Hepatic stellate cell (primary cell): ENCODE data around the gene USP25.

Experiments
- DNase-seq: peaks from one replicate; pipeline ENCODE4 v3.0.0; 2011; ENCODE audit warnings: low spot score

Gene USP25

GRCh38 chr21:15809818-15810217 is 80.0 kb downstream of the USP25 start:
- no peak for DNase-seq

- no peak for DNase-seq
Observed at GRCh38 chr21:15815285-15815684, 85.5 kb downstream of the USP25 start.

- no peak for DNase-seq
Observed at GRCh38 chr21:15820327-15820726, 90.5 kb downstream of the USP25 start.

DNA sequence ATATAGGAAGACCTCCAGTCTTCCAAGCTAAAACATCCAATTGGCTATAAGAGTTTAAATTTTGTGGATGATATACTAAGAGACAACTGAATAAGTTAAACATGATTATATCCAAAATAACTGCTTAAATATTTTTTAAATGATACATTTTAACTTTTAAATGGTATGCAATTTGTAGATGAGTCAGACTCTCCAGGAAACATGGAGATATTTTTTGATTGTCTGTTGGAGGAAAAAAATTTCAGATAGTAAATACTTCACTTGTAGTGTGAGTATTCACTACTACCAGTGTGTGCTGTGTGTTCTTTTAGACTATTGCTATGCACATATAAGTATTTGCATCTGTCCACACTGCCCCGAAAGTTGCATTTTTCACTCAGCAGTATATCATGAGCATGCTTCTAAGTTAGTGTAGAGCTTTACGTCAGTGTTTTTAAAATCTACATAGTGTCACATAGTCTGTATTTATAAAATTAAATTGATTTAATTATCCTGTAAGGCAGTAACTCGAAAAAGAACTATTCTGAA is 91.1 kb downstream of the USP25 start:
- DNase-seq, result peak; percentile 1

- no peak for DNase-seq
Observed at GRCh38 chr21:15823486-15824150, 93.8 kb downstream of the USP25 start.

DNA sequence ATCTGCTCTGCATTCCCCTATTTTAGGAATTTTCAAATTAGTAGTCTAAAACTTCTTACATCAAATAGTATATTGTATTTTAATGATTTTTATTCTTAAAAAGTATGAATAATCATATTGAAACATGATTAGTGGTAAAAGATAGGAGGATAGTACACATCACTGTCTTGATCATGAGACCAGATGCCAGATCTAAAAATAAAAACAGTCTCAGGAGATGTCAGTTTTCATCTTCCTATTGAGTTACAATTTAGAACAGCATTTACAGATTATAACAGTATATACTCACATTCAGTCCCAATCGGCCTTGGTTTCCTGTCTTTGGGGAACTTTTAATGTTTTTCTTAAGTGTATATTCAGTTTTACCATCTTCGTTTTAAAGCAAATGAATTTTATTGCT is 95.9 kb downstream of the USP25 start:
- no peak for DNase-seq

DNA sequence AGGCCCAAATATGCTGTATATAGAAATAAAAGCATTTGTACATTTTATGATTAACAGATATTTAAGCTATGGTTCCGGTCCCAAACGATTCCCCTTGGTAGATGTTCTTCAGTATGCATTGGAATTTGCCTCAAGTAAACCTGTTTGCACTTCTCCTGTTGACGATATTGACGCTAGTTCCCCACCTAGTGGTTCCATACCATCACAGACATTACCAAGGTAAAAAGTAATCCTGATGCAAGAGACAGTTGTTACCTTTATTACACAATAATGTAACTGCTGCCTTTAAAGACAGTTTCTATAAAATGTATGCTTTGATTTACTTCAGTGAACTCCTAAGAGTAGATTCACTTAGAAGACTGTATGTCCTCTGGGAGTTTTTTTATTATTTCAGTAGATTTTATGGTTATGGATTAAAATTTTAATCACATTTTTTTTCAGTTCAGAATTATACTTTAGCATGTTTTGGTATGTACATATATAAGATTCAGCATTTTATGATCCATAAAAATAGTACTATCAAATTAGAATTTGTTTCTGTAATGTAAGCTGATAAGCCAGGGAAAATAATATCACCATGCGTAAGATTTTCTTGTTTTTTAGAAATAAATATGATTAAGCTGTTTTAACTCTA is 96.5 kb downstream of the USP25 start:
- no peak for DNase-seq

GRCh38 chr21:15826908-15827601 is 97.3 kb downstream of the USP25 start:
- DNase-seq, result no peak

- no peak for DNase-seq
Observed at GRCh38 chr21:15831497-15831896, 101.7 kb downstream of the USP25 start.

- DNase-seq, result peak; percentile 2
Observed at GRCh38 chr21:15837645-15838044, 107.9 kb downstream of the USP25 start.

- no peak for DNase-seq
Observed at GRCh38 chr21:15839026-15839425, 109.2 kb downstream of the USP25 start.

GRCh38 chr21:15839601-15840000 is 109.8 kb downstream of the USP25 start:
- no peak for DNase-seq

- no peak for DNase-seq
Observed at GRCh38 chr21:15840406-15840805, 110.6 kb downstream of the USP25 start.

DNA sequence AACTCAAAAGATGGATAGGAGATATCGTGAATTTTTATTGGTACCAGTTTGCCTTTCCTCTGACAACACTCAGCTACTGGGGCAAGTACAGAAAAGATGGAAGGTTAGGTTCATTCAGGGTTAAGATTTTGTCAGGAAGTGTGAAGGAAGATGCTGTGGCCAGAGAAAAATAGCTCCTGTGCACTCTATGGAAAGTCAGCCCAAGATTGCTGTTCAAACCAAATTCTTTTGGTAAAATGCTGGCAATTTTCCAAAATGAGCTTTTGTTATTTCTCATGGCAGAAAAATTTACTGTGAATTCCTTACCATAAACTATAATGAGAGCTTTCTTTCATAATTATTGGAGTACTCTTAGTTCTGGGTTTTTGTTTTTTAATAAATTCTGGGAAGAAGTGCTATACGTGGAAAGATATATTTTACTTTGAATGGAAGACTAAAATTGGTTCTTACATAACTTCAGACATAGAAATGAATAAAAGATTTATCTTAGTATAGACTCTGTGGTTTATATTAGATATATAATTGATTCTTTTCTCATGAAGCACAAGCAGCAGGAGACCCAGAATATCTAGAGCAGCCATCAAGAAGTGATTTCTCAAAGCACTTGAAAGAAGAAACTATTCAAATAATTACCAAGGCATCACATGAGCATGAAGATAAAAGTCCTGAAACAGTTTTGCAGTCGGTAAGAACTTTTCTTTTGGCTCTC is 112.2 kb downstream of the USP25 start:
- no peak for DNase-seq

- no peak for DNase-seq
Observed at GRCh38 chr21:15842565-15842880, 112.7 kb downstream of the USP25 start.

DNA sequence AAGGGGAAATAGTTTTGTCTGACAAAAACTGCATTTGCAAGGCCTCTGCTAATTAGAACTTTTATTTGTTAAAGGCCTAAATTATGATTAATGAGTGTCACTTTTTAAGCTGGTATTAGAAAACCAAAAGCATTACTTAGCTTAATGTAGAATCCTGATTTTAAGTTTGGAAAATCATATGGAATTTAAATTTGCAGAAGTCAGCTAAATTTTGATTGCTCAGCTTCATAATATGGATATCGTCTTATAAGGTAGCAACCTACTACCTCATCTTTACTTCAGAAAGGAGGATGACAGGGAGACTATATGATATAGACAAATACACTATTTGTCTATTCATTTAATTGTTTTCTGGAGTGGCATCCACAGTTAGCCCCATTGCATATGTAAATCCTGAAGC is 114.0 kb downstream of the USP25 start:
- no peak for DNase-seq

GRCh38 chr21:15848634-15849560 is 119.1 kb downstream of the USP25 start:
- DNase-seq, result peak; percentile 7

GRCh38 chr21:15849927-15850326 is 120.1 kb downstream of the USP25 start:
- DNase-seq, result no peak

- DNase-seq, result peak; percentile 18
Observed at GRCh38 chr21:15850645-15851044, 120.9 kb downstream of the USP25 start.

DNA sequence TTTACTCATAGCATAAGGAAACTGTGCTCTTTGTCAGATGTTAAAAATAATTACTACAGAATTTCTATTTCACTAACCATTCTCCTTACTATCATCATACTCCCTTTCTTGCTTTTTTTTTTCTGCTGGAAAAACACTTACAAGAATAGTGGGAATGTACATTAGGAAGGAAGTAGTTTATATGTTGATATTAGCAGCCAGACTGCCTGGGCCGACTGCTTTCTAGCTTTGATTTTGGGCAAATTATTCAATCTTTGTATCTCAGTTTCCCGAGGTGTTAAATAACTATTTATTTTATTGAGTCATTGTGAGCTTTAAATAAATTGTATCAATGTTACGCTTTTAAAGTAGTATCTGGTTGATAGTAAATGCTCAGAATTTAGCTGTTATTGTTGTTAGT is 122.4 kb downstream of the USP25 start:
- DNase-seq, result no peak

- no peak for DNase-seq
Observed at GRCh38 chr21:15853126-15853525, 123.3 kb downstream of the USP25 start.

DNA sequence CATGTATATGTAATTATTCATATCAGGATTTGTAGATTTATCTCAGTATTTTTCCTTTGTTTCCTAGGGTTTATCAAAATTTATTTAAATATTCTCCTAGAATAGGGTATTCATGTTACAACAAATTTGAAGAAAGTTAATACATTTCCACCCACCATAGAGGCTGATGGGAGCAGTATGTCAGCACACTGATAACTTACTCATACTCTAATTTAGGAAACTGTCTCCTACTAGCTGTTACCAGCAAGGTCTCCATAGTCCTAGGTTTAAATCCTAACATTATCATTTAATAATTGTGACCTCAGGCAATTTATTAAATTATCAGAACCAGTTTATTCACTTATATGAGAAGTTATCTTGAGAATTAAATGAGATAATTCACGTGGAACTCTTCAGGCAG is 127.0 kb downstream of the USP25 start:
- DNase-seq, result no peak
